GM13976 (cell line): ENCODE measurements around the gene ZNF205.

Experiments
- DNase-seq: peaks from one replicate; pipeline ENCODE4 v3.0.0; 2012; ENCODE audit warnings: low spot score
- CTCF ChIP-seq: IDR thresholded peaks from 2 replicates; pipeline ENCODE4 v1.5.1; 2012; ENCODE audit warnings: borderline replicate concordance, mild to moderate bottlenecking; ENCODE audit not compliant: insufficient read depth; ENCODE audit errors: extremely low read depth, missing control alignments, control extremely low read depth
- in situ Hi-C: fragments of 300-500 bp; cut with MboI; formaldehyde crosslinking; loops from one replicate; pipeline ENCODE4 v1.12.0; 2022; ENCODE audit warnings: low sequenced_read_pairs, mixed read lengths, inconsistent platforms; ENCODE audit not compliant: unreplicated experiment

The ZNF205 gene

DNA sequence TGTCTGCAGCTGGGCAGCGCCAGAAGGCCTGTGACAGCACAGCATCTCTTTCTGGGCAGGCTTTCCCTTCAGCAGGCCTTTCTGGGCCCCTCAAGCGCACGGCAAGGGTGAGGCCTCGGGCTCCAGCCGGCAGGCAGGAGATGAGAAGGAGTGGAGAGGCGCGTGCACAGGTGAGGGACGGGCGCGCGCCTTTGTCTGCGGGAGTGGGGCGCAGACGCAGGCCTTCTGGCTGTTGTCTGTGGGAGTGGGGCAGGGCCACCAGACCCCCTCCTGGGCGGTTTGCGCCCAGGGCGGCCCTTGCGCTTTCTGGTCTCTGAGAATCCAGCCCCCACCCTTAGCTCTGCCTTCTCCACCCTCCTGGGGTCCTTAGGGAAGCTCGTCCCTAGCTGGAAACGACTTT is 6.5 kb downstream of the ZNF205 start:
- no peak for DNase-seq
- TF ChIP-seq CTCF = no peak
- in situ Hi-C loops = no loop called here

DNA sequence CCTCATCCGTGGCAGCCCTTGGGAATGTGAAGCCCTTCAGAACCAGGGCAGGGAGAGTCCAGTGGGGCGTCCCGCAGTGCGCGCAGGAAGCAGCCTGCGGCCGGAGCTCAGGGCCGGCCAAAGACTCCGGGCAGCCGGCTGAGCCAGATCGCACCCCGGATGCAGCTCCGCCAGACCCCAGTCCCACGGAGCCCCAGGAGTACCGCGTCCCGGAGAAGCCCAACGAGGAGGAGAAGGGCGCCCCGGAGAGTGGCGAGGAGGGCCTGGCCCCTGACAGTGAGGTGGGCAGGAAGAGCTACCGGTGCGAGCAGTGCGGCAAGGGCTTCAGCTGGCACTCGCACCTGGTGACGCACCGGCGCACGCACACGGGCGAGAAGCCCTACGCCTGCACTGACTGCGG is 6.9 kb downstream of the ZNF205 start:
- no peak for DNase-seq
- TF ChIP-seq CTCF = no peak
- in situ Hi-C loops = no loop called here

DNA sequence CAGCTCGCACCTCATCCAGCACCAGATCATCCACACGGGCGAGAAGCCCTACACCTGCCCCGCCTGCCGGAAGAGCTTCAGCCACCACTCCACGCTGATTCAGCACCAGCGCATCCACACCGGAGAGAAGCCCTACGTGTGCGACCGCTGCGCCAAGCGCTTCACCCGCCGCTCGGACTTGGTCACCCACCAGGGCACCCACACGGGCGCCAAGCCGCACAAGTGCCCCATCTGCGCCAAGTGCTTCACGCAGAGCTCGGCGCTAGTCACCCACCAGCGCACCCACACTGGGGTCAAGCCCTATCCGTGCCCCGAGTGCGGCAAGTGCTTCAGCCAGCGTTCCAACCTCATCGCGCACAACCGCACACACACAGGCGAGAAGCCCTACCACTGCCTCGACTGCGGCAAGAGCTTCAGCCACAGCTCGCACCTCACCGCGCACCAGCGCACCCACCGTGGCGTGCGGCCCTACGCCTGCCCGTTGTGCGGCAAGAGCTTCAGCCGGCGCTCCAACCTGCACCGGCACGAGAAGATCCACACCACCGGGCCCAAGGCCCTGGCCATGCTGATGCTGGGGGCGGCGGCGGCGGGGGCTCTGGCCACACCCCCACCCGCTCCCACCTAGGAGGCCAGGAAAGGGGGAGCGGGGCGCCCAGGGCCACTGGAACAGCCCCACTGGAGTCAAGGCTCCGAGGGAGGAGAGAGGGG is 7.5 kb downstream of the ZNF205 start:
- in situ Hi-C loops = loop anchor here (10.0 kb wide), 1 partner anchor 55 kb away; the partner anchor contains the start of gene IL32
- DNase-seq = no peak
- TF ChIP-seq CTCF = no peak

- in situ Hi-C loops = loop anchor here (10.0 kb wide), 1 partner anchor 56 kb away; the partner anchor contains the start of gene IL32
- TF ChIP-seq CTCF = no peak
- no peak for DNase-seq
Measured at GRCh38 chr16:3120435-3120834, 8.0 kb downstream of the ZNF205 start.

GRCh38 chr16:3121851-3122467 is 9.6 kb downstream of the ZNF205 start:
- in situ Hi-C loops = loop anchor here (10.0 kb wide), 1 partner anchor 57 kb away; the partner anchor contains the start of gene IL32
- DNase-seq = no peak
- no peak for TF ChIP-seq CTCF

DNA sequence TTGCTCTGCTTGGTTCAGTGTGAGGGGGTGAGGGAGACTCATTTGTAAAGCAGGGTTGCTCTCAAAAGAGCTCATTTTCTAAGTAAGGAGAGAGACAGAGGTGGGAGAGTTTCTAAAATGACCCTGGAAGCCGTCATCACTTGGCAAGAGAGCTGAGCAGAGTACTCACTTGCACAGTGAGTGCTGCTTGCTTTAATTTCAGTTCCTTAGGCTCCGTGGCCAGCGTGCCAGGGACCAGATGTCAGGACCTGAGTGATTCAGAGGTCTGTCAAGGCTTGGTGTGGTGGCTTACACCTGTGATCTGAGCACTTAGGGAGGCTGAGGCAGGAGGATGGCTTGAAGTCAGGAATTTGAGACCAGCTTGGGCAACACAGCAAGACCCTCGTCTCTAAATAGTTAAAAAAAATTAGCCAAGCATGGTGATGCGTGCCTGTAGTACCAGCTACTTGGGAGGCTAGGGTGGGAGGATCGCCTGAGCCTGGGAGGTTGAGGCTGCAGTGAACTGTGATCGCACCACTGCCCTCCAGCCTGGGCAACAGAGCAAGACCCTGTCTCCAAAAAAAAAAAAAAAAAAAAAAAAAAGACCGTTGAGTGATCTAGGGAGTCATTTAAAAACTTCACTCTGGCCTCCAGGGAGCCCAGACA is 10.7 kb downstream of the ZNF205 start:
- in situ Hi-C loops = loop anchor here (10.0 kb wide), 1 partner anchor 58 kb away; the partner anchor contains the start of gene IL32
- DNase-seq = no peak
- TF ChIP-seq CTCF = no peak
